ENCODE results near the gene INPP5D.

GRCh38 chr2:233165543-233165894 is 105.4 kb downstream of the INPP5D start:
- TF ChIP-seq CTCF (conservative IDR thresholded peaks at IDR 0.05) (no peak), EZH2 (IDR thresholded peaks at IDR 0.05; ENCODE audit: low read depth) (no peak)

Data from PC-9 (cell line).